ENCODE results near the gene HSPA12A.

The HSPA12A gene

GRCh38 chr10:116742367-116743265 is at the start of gene HSPA12A:
HSPA12A (minus strand) TSS chr10:116742566; CDS start chr10:116742469, 97 bp downstream.
- peak within 1 kb of the TSS; percentile 74 for H3K4me3 Mint-ChIP-seq
- no peaks in the 10 kb centered on the region for H3K9me3 Mint-ChIP-seq
- H3K36me3 Mint-ChIP-seq (ENCODE audit: low read depth), result no peaks in the 10 kb centered on the region
- H3K4me1 Mint-ChIP-seq, result peaks cover 13% of the 10 kb centered on the region
- TF ChIP-seq CTCF (IDR thresholded peaks at IDR 0.05), result no peak
- H3K27ac Mint-ChIP-seq, result no peak within 1 kb of the TSS
- H3K27me3 Mint-ChIP-seq (ENCODE audit: low read depth, poor library complexity), result peaks cover 79% of the 10 kb centered on the region
- DNase-seq, result peak; percentile 87

GRCh38 chr10:116791241-116791640 is 48.9 kb upstream of the HSPA12A start:
- H3K4me1 Mint-ChIP-seq, result no peaks in the 10 kb centered on the region
- no peak for DNase-seq
- no peak overlapping the region for H3K27ac Mint-ChIP-seq
- no peaks in the 10 kb centered on the region for H3K36me3 Mint-ChIP-seq (ENCODE audit: low read depth)
- peaks cover 57% of the 10 kb centered on the region for H3K27me3 Mint-ChIP-seq (ENCODE audit: low read depth, poor library complexity)
- H3K9me3 Mint-ChIP-seq, result peaks cover 5% of the 10 kb centered on the region
- TF ChIP-seq CTCF (IDR thresholded peaks at IDR 0.05), result no peak
- H3K4me3 Mint-ChIP-seq, result no peak overlapping the region

- peaks cover 5% of the 10 kb centered on the region for H3K9me3 Mint-ChIP-seq
- peak; percentile 99 for TF ChIP-seq CTCF (IDR thresholded peaks at IDR 0.05)
These were observed 45.7 kb upstream of the HSPA12A start for GRCh38 chr10:116787893-116788665.

GRCh38 chr10:116787053-116787659 is 44.8 kb upstream of the HSPA12A start:
- DNase-seq, result no peak
- H3K27me3 Mint-ChIP-seq (ENCODE audit: low read depth, poor library complexity), result peaks cover 51% of the 10 kb centered on the region
- no peak for TF ChIP-seq CTCF (IDR thresholded peaks at IDR 0.05)
- no peaks in the 10 kb centered on the region for H3K36me3 Mint-ChIP-seq (ENCODE audit: low read depth)
- no peaks in the 10 kb centered on the region for H3K9me3 Mint-ChIP-seq
- peaks cover 6% of the 10 kb centered on the region for H3K4me1 Mint-ChIP-seq
- peak overlapping the region; percentile 42 for H3K4me3 Mint-ChIP-seq
- H3K27ac Mint-ChIP-seq, result no peak overlapping the region

More at GRCh38 chr10:116787893-116788665, 45.7 kb upstream of the HSPA12A start:
- H3K36me3 Mint-ChIP-seq (ENCODE audit: low read depth), result no peaks in the 10 kb centered on the region
- no peak overlapping the region for H3K27ac Mint-ChIP-seq
- H3K27me3 Mint-ChIP-seq (ENCODE audit: low read depth, poor library complexity), result peaks cover 56% of the 10 kb centered on the region
- peak; percentile 94 for DNase-seq
- H3K4me3 Mint-ChIP-seq, result peak overlapping the region; percentile 42
- peaks cover 4% of the 10 kb centered on the region for H3K4me1 Mint-ChIP-seq

- H3K27me3 Mint-ChIP-seq (ENCODE audit: low read depth, poor library complexity), result peaks cover 56% of the 10 kb centered on the region
- H3K4me3 Mint-ChIP-seq, result no peak overlapping the region
- no peak overlapping the region for H3K27ac Mint-ChIP-seq
- H3K9me3 Mint-ChIP-seq, result no peaks in the 10 kb centered on the region
- no peak for TF ChIP-seq CTCF (IDR thresholded peaks at IDR 0.05)
- DNase-seq, result no peak
- no peaks in the 10 kb centered on the region for H3K36me3 Mint-ChIP-seq (ENCODE audit: low read depth)
- H3K4me1 Mint-ChIP-seq, result peaks cover 16% of the 10 kb centered on the region
These were observed 43.5 kb upstream of the HSPA12A start for GRCh38 chr10:116785867-116786266.

All from nephron progenitor cell (in vitro differentiated cells).